ENCODE results near the gene ZNF322.
"Not testable (repeated sequence)": the region's sequence is repeated elsewhere in the genome, so short reads cannot be mapped to it uniquely, and the experiment has no call there.

The ZNF322 gene

GRCh38 chr6:26659042-26659999 lies at the start of gene ZNF322:
TSS of gene ZNF322 (minus strand) at chr6:26659746. CDS start at chr6:26638553, 21,193 bp downstream.
- in situ Hi-C loops (cut with MboI; ENCODE audit: low pct_unique_long_range_greater_than_20kb, low sequenced_read_pairs) = no loop called here
- DNase-seq = peak; percentile 89

- in situ Hi-C loops (cut with MboI; ENCODE audit: low pct_unique_long_range_greater_than_20kb, low sequenced_read_pairs) = not testable (repeated sequence)
Measured at GRCh38 chr6:26705780-26706179, 46.2 kb upstream of the ZNF322 start.

GRCh38 chr6:26705352-26705751 lies 45.8 kb upstream of the ZNF322 start:
- DNase-seq; in situ Hi-C loops (cut with MboI; ENCODE audit: low pct_unique_long_range_greater_than_20kb, low sequenced_read_pairs): not testable (repeated sequence)

More at GRCh38 chr6:26705780-26706179, 46.2 kb upstream of the ZNF322 start:
- DNase-seq = not testable (repeated sequence)

GRCh38 chr6:26701023-26701747 lies 41.6 kb upstream of the ZNF322 start:
- DNase-seq; in situ Hi-C loops (cut with MboI; ENCODE audit: low pct_unique_long_range_greater_than_20kb, low sequenced_read_pairs): not testable (repeated sequence)

GRCh38 chr6:26697496-26697895 lies 38.0 kb upstream of the ZNF322 start:
- DNase-seq; in situ Hi-C loops (cut with MboI; ENCODE audit: low pct_unique_long_range_greater_than_20kb, low sequenced_read_pairs): not testable (repeated sequence)

- in situ Hi-C loops (cut with MboI; ENCODE audit: low pct_unique_long_range_greater_than_20kb, low sequenced_read_pairs); DNase-seq: not testable (repeated sequence)
Measured at GRCh38 chr6:26689324-26689947, 29.9 kb upstream of the ZNF322 start.

GRCh38 chr6:26682435-26683042 lies 23.0 kb upstream of the ZNF322 start:
- in situ Hi-C loops (cut with MboI; ENCODE audit: low pct_unique_long_range_greater_than_20kb, low sequenced_read_pairs); DNase-seq: not testable (repeated sequence)

GRCh38 chr6:26673287-26673686 lies 13.7 kb upstream of the ZNF322 start:
- DNase-seq; in situ Hi-C loops (cut with MboI; ENCODE audit: low pct_unique_long_range_greater_than_20kb, low sequenced_read_pairs): not testable (repeated sequence)

GRCh38 chr6:26670558-26670957 lies 11.0 kb upstream of the ZNF322 start:
- in situ Hi-C loops (cut with MboI; ENCODE audit: low pct_unique_long_range_greater_than_20kb, low sequenced_read_pairs); DNase-seq: not testable (repeated sequence)

- DNase-seq; in situ Hi-C loops (cut with MboI; ENCODE audit: low pct_unique_long_range_greater_than_20kb, low sequenced_read_pairs): not testable (repeated sequence)
Measured at GRCh38 chr6:26670003-26670402, 10.5 kb upstream of the ZNF322 start.

- no peak for DNase-seq
- in situ Hi-C loops (cut with MboI; ENCODE audit: low pct_unique_long_range_greater_than_20kb, low sequenced_read_pairs) = no loop called here
Measured at GRCh38 chr6:26660000-26660361, 435 bp upstream of the ZNF322 start.

- DNase-seq = peak; percentile 15
- in situ Hi-C loops (cut with MboI; ENCODE audit: low pct_unique_long_range_greater_than_20kb, low sequenced_read_pairs) = no loop called here
Measured at GRCh38 chr6:26657256-26657655, 2.3 kb downstream of the ZNF322 start.

- DNase-seq = no peak
- in situ Hi-C loops (cut with MboI; ENCODE audit: low pct_unique_long_range_greater_than_20kb, low sequenced_read_pairs) = no loop called here
Measured at GRCh38 chr6:26653007-26653406, 6.5 kb downstream of the ZNF322 start.

- DNase-seq = no peak
- in situ Hi-C loops (cut with MboI; ENCODE audit: low pct_unique_long_range_greater_than_20kb, low sequenced_read_pairs) = no loop called here
Measured at GRCh38 chr6:26651133-26651781, 8.3 kb downstream of the ZNF322 start.

GRCh38 chr6:26646074-26646473 lies 13.5 kb downstream of the ZNF322 start:
- no peak for DNase-seq
- in situ Hi-C loops (cut with MboI; ENCODE audit: low pct_unique_long_range_greater_than_20kb, low sequenced_read_pairs) = no loop called here

GRCh38 chr6:26640806-26641205 lies 18.7 kb downstream of the ZNF322 start:
- in situ Hi-C loops (cut with MboI; ENCODE audit: low pct_unique_long_range_greater_than_20kb, low sequenced_read_pairs) = no loop called here
- no peak for DNase-seq

GRCh38 chr6:26629359-26629758 lies 30.2 kb downstream of the ZNF322 start:
- in situ Hi-C loops (cut with MboI; ENCODE audit: low pct_unique_long_range_greater_than_20kb, low sequenced_read_pairs) = no loop called here

GRCh38 chr6:26627843-26628242 lies 31.7 kb downstream of the ZNF322 start:
- no peak for DNase-seq
- in situ Hi-C loops (cut with MboI; ENCODE audit: low pct_unique_long_range_greater_than_20kb, low sequenced_read_pairs) = no loop called here

More at GRCh38 chr6:26629359-26629758, 30.2 kb downstream of the ZNF322 start:
- no peak for DNase-seq

GRCh38 chr6:26624557-26624956 lies 35.0 kb downstream of the ZNF322 start:
- no peak for DNase-seq
- in situ Hi-C loops (cut with MboI; ENCODE audit: low pct_unique_long_range_greater_than_20kb, low sequenced_read_pairs) = no loop called here

Measured in KBM-7 (cell line).